Mesenteric fat pad (tissue), 1 donor: Measurements from ENCODE around the gene TGM5. TPM values are rescaled to one million over a fixed set of nuclear protein-coding genes. Genes with fewer than 3 reads are reported as not detected.
"Not testable (repeated sequence)": the region's sequence is repeated elsewhere in the genome, so short reads cannot be mapped to it uniquely, and the experiment has no call there.

Experiments used
- DNase-seq: peaks from one replicate; pipeline ENCODE4 v3.0.0-alpha.2; 2020; ENCODE audit warnings: low spot score
- total RNA-seq: library from RNA; stranded (reverse); fragmentation: NEBNext Ultra II Directional; extraction: Animal tissue kit (Norgen Biotek cat#: 25700); gene quantifications from one replicate; pipeline ENCODE4 v1.2.1, GENCODE V29; 2021
- donor health status: DM: yes; HTN: yes; CAD: no.

TGM5 gene
- total RNA-seq, 1 donor from 2014 or later, result 0.45 TPM

DNA sequence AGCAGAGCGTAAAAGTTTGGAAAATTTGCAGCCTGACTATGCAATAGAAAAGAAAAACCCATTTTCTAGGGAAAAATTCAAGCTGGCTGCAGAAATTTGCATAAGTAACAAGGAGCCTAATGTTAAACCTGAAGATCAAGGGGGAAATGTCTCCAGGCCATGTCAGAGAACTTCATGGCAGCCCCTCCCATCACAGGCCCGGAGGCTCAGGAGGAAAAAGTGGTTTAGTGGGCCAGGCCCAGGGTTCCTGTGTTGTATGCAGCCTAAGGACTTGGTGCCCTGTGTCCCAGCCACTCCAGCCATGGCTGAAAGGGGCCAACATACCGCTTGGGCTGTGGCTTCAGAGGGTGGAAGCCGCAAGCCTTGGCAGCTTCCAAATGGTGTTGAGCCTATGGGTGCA lies 68.2 kb downstream of the TGM5 start:
- peak; percentile 49 for DNase-seq

- DNase-seq, result not testable (repeated sequence)
Measured at GRCh38 chr15:43197773-43198172, 69.0 kb downstream of the TGM5 start.

- DNase-seq, result peak; percentile 49
Measured at GRCh38 chr15:43196760-43197548, 69.8 kb downstream of the TGM5 start.

GRCh38 chr15:43194795-43195194 lies 71.9 kb downstream of the TGM5 start:
- DNase-seq, result no peak

DNA sequence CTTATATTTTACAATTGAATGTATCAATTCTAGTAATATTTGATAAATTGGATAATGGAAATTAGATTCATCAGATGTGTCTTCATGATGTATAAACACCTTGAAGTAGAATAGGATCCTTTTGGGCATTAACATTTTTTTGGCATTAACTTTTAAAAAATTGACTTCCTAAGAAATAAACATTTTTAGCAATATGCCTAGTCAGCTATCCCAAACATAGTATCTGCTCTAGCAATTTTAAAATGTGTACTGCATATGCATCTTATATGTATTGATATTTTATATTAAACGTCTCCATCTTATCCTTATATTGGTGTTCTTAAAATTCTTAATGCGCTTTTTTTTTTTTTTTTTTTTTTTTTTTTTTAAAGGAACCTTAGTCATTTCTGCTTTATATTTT lies 73.0 kb downstream of the TGM5 start:
- DNase-seq, result no peak

- DNase-seq, result no peak
Measured at GRCh38 chr15:43190178-43190577, 76.5 kb downstream of the TGM5 start.

DNA sequence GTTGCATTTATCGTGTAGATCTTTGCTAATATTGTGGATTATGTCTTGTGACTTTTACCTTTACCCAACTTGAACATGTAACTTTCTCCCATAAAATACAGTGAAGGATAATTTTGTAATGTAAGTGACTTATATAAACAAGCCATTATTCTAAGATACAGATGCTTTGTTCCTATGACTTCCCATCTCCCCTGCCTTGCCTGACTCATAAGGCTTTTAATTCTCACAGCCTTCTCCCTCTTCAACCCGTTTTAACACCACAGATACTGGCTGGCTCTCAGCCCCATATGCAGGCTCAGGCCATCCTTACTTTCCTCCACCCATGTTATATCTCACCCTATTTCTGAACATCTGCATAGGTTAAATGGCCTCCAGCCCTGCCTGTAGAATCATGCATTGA lies 77.4 kb downstream of the TGM5 start:
- no peak for DNase-seq

DNA sequence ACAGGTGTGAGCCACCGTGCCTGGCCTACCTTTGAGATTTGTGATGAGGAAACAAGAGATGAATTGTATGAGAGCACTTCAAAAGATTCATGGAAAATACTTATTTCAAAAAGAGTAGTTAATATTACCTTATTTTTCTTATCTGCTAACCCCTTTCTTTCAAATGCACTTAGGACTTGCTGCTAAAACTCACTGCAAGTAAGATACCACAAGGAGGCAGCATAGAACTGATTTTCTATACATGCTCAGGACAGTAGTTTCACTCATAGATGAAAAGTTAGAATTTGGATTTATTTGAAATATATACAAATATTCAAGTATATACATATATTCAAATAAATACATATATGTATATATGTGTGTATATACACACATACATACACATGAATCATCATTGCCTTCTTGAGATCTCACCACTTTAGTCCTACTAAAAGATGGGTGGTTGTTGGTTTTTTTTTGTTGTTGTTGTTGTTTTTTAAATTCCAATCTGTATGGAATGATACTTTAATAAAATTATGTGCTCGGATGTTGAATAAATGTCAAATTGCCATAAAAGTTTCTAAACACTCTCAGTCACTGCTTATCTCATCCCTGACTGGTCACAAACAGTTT lies 79.1 kb downstream of the TGM5 start:
- DNase-seq, result no peak

DNA sequence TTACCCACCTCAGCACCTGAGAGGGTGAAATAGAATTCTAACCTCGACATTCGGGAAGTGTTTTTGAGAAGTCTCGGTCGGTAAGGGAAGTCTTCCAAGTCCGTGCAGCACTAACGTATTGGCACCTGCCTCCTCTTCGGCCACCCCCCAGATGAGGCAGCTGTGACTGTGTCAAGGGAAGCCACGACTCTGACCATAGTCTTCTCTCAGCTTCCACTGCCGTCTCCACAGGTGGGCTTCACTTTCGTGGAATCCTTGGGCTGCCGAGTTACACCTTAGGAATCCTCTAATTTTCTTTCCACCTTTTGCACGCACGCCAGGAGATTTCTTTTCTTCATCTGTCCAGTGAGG lies 80.8 kb downstream of the TGM5 start:
- DNase-seq, result no peak

DNA sequence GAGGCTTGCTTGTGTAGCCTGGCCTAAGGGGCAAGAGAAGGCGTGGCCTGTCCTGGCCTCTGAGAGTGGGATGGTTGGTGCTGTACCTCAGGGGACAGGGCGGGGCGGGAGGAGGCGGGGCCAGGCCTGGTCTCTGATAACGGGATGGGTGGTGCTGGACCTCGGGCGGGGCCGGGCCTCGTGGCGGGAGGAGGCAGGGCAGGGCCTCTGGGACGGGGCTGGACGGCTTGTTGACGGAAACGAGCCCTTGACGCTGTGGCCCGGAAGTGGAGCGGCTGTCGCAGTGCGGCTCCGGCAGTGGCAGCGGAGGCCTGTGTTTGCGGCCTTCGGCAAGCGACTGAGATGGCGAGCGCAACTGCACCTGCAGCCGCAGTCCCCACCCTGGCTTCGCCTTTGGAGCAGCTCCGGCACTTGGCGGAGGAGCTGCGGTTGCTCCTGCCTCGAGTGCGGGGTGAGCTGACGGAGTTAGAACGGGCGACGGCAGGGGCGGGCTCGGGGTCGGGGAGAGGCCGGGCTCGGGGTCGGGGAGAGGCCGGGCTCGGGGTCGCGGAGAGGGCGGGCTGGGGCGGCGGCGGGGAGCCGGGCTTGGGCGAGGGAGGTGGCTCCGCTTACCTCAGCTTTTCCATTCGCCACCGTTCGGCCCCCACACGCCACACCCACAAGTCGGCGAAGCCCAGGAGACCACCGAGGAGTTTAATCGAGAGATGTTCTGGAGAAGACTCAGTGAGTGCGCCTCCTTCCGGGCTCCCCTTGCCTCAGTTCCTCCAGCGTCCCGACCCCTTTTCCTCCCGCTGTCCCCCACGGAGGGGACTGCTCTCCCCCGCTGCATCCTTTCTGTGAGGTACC lies 81.3 kb downstream of the TGM5 start, which contains the start of gene CCNDBP1:
Gene CCNDBP1 (plus strand): TSS at position 247 of the 846 bp plus-strand sequence. CDS start 96 bp downstream, at position 343.
- peak; percentile 98 for DNase-seq

- DNase-seq, result no peak
Measured at GRCh38 chr15:43184407-43185124, 82.2 kb downstream of the TGM5 start.

- no peak for DNase-seq
Measured at GRCh38 chr15:43183270-43183669, 83.5 kb downstream of the TGM5 start.

Other genes with a start within 250 kb of the TGM5 start
- 40.2 TPM for gene UBR1, start 160.9 kb downstream of the TGM5 start, total RNA-seq
- gene TMEM62, start 133.3 kb downstream of the TGM5 start, total RNA-seq, result 25.2 TPM
- 56.3 TPM for gene CCNDBP1, start 81.5 kb downstream of the TGM5 start, total RNA-seq
- 2.8 TPM for gene EPB42, start 45.9 kb downstream of the TGM5 start, total RNA-seq
- not detected for gene TGM7, start 35.3 kb upstream of the TGM5 start, total RNA-seq
- gene LCMT2, start 63.6 kb upstream of the TGM5 start, total RNA-seq, result 9.5 TPM
- gene ZSCAN29, start 104.1 kb upstream of the TGM5 start, total RNA-seq, result 24.3 TPM
- gene TUBGCP4, start 104.2 kb upstream of the TGM5 start, total RNA-seq, result 13.5 TPM
- 44.8 TPM for gene TP53BP1, start 226.2 kb upstream of the TGM5 start, total RNA-seq